NCI-H82 treated with DMSO at 0.1 percent for 48 hours (cell line): ENCODE measurements around the gene TNIP1.

ENCODE experiments used
- DNase-seq: peaks from one replicate; lab custom pipeline; 2025; ENCODE audit not compliant: unreplicated experiment; lab: John Stamatoyannopoulos, UW

Gene TNIP1

GRCh38 chr5:151084363-151084762 lies 3.5 kb upstream of the TNIP1 start:
- no peak for DNase-seq

GRCh38 chr5:151083081-151083676 lies 2.3 kb upstream of the TNIP1 start:
- DNase-seq: no peak

- peak; percentile 32 for DNase-seq
These were observed 1.6 kb upstream of the TNIP1 start for GRCh38 chr5:151082282-151082902.

DNA sequence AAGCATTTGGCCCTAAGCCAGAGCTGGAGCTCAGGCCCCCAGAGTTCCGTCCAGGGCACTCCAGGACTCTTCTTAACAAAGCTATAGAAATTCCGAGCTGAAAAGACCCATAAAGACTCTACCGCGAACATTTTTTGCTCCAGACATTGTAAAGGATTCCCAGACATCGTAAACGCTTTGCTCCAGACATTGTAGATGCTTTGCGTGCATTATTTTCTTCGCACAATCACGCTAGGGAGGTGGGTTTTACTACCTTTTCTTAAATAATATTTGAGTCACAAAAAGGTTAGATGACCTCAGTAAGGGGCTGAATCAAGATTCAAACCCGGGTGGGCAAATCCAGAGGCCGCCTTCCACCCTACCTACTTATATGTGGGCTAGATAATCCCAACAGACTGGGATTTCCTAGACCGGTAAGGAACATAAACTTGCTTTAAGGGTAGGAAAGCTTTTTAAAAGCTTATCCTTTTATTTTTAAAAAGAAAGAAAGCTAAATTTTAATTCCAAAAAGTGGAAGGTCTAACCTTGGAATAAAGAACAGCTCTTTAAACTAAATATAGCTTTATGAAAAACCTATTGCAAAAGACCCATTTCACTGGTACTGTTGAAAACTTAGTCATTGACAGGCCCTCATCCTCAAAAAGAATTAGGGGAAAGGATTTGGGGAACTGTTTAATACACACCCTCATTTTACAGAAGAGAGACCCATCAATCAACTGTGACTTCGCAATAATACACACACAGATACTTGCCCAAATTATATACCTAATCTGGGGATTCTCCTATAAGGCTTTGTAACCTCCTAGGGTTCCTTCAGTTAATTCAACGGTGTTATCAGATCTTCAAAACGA lies 822 bp upstream of the TNIP1 start:
- DNase-seq: peak; percentile 34

DNA sequence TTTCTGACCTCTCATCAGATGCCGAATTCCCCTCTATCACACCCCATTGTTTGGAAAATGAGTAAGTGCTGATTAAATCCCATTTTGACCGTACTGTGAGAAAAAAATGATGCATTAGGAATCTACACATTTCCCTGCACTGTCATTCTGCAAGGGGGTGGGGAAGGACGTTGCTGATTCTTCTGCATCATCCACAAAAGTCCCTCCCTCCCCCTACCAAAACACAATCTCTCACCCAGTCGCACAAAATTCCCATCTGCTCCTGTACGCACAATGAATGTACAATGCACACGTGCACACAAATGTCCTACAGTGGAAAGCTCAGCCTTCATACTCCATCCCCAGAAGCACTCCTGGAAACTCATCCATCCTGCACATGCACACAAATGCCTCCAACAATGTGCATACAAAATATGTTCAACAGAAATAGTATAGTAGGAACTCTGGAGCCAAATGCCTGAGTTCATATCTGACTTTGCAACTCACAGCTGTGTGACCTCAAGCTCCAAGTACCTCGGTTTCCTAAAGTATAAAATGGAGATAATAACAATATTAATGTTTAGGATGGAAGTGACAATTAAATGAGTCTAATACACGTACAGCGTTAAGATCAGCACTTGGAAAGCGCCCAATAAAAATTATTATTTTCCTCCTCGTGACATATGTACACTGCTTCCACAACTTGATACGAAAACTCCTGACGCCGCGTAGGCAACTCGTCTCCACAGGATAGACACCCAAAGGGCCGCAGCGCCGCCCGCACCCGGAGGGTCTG lies 809 bp downstream of the TNIP1 start:
- no peak for DNase-seq

DNA sequence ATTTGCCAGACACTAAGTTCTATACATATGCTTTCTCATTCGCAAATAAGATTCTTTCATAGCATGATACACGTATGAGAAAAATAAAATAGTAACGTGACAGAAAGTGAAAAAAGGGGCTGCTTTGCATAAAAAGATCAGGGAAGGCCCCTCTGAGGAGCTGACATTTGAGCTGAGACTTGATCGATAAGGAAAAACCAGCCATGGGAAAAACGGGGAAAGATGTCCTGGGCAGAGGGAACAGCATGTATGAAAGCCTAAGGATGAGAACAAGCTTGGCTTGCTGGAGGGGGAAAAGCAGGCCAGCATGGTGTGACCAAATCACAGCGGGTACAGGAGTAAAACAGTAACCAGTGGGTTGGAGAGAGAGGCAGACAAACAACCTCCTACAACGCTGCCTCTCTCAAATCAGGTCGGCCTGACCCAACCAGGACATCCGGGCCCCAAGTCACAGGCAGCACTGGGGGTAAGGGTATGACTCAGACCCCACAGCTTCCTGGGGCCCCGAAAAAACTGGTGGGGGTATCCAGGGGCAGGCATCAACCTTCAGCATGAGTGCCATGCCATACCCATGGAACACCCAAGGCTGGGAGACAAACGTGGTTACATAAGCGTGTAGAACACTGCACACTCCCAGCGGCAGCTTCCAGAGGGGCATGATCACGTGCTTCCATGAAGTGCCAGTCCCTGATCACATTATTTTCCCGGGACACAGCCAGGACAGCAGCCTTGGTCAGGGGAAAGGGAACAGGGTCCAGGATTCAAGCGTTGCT lies 2.2 kb downstream of the TNIP1 start:
- no peak for DNase-seq

- no peak for DNase-seq
These were observed 2.9 kb downstream of the TNIP1 start for GRCh38 chr5:151077967-151078366.

DNA sequence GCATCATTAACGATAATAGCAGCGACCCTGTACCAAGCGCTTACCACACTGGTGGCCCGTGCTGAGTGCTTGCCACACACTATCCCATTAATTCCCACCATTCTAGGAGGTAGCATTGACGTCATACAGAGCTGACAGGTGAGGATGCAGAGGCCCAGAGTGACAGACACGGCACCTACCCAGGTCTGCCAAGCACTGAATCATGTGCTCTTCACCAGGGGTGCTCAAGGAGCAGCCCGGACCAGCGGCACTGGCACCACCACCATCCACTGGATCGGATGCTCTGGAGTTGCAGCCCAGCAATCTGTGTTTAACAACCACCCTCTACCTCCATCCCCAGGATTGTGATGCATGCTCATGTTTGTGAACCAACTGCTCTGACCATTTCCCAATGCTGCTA lies 3.4 kb downstream of the TNIP1 start:
- no peak for DNase-seq

DNA sequence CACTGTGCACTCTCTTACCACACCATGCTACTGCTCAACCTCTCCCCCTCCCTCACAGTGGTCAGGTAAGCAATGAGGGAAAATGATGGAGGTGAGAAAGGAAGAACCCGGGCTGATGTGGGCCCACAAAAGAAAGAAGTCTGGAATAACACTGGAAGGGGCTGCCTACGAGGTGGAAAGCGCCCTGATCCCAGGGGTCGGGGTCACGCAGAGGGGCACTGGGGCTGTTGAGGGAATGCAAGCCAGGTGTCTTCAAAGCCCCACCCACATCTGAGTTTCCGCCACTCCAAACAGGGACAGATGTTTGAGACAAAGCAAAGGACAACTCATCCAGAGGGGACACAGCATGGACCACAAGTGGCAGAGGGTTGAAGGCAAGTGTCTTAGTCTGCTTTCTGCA lies 4.2 kb downstream of the TNIP1 start:
- no peak for DNase-seq

DNA sequence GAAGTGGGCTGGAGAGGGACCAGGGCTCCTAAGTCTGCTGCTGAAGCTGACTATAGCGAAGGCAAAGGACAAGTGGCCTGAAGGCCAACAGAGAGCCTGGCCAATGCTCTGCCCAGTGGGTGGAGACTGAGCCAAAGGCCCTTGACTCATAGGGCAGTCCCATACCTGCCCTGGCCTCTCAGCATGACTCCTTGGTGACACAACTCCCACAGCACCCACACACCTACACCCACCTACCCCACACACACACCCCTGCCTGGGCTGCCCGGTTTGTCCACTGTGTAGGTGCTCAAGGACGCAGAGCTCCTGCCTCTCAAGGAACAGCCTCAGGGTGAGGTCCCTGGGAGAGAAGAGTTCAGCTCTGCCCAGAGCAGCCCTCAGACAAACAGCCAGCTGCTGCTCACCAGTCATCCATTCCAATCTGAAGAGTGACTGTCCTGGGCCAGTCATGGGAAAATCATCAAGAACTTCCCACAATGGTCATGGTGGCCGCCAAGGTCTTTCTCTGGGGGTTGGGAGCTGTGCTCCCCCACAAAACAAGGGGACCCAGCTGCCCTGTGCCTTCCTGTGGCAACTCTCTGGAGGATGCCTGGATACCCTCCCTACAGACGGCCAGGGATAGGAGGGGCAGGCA lies 5.0 kb downstream of the TNIP1 start:
- DNase-seq: no peak

DNA sequence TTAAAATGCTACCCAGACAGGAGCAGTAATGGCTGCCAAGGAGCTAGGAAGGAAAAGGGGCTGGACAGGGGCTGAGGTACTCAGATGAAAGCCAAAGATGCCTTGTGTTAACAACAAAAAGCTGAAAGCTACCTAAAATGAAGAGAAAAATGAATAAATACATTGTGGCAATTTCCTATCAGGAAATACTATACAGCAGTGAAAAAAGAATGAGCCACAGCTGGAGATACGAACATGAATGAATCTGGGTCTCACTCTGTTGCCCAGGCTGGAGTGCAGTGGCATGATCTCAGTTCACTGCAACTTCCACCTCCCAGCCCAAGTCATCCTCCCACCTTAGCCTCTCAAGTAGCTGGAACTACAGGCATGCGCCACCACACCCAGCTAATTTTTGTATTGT lies 6.3 kb downstream of the TNIP1 start:
- no peak for DNase-seq

- DNase-seq: no peak
These were observed 7.6 kb downstream of the TNIP1 start for GRCh38 chr5:151073280-151073679.

GRCh38 chr5:151072630-151073025 lies 8.2 kb downstream of the TNIP1 start:
- DNase-seq: no peak

GRCh38 chr5:151071848-151072629 lies 8.8 kb downstream of the TNIP1 start:
- no peak for DNase-seq

DNA sequence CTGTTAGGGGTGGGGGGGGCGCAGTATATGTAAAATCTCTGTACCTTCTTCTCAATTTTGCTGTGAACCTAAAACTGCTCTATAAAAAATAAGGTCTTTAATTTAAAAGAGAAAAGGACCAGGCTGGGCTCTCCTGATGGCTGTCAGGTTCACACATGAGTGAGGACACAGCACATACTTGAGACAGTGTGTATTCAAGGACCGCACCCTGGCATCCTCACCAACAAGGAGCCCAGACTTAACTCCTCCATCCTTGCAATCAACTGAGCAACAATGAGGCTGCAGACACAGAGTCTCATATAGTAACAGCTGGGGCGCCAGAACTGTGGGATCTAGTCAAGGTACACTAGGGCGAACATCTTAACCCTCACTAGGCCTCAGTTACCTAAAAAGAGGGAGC lies 9.8 kb downstream of the TNIP1 start:
- no peak for DNase-seq

DNA sequence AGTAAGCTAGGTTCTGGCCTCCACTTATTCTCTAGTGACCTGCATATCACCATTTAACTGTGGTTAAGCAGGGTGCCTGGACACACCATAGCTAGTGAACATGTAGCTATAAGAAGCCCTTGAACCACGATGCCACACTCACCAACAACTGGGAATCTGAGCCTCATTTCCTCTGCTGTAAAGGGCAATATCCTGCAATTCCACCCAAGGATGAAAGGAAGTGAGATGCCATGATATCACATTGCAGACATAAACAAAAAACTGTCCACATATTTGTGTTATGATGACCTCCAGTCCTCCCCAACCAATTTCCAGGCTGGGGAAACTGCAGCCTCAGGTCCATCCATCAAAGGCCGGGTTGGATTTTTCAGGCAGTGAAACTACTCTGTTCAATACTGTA lies 10.4 kb downstream of the TNIP1 start:
- no peak for DNase-seq

- no peak for DNase-seq
These were observed 12.2 kb downstream of the TNIP1 start for GRCh38 chr5:151068433-151069197.

DNA sequence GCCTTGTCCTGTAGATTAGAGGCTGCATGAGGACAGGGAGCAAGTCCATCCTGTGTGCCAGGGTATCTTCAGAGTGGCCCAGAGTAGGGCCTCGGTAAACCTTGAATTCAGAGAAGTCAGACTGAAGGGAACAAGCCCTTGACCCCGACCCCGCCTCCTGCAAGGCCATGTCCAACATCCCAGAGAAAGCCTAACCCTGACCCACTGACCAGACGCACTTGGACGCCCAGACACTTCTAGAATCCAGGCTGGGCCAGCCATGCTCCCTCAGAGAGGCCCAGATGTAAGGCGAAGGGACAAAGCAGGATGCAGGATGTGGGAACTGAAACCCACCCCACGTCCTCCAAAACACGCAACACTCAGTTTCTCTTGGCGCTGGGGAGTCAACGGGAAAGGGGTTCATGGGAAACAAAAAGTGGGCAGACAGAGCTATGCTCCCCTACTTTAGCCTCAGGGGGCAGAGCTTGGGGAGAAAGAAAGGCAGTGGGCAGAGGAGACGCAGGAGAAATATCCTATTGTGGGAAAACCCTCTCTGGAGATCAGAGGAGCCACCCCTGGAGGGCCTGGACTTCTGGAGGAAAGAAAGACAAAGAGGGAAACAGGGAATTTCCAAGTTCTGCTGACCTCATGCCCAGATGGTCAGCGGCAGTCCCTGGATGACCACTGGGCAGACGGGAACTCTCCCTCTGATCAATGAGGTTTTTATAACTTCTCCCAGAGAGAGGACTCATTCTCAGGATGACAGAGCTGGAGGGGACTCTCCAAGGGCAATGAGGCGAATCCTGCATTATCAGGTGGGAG lies 13.0 kb downstream of the TNIP1 start:
- DNase-seq: no peak
